ENCODE measurements around the gene LACRT.

- TF ChIP-seq CTCF (IDR thresholded peaks at IDR 0.05), result no peak
- no peak for TF ChIP-seq EZH2 (IDR thresholded peaks at IDR 0.05; ENCODE audit: borderline replicate concordance, insufficient read depth, low read depth, low read length, poor library complexity, severe bottlenecking)
These were observed 32.0 kb downstream of the LACRT start for GRCh38 chr12:54602661-54603060.
